Measurements from ENCODE around the gene PKD1L1. TPM values are rescaled to one million over a fixed set of nuclear protein-coding genes. Genes with fewer than 3 reads are reported as not detected.
A peak's percentile ranks its signal among the peaks of the same experiment; 100 is the strongest.

Gene PKD1L1
- total RNA-seq, 1 experiment from 2014 or later: 2.8 TPM

- no peaks in the 10 kb centered on the region for H3K79me2 ChIP-seq (ENCODE audit: low read length)
- peak overlapping the region; percentile 50 for H2AFZ ChIP-seq (ENCODE audit: low read length)
- no peaks in the 10 kb centered on the region for H3K36me3 ChIP-seq (ENCODE audit: insufficient read depth, low read length)
- H3K9ac ChIP-seq (ENCODE audit: low read length): peak overlapping the region; percentile 74
- peak overlapping the region; percentile 83 for H3K27ac ChIP-seq (ENCODE audit: low read length)
- peak overlapping the region; percentile 49; the same call in 1 of the 2 replicates for H3K4me3 ChIP-seq (ENCODE audit: low read length)
- H3K4me1 ChIP-seq (ENCODE audit: low read length): peaks cover 53% of the 10 kb centered on the region
- H3K9me3 ChIP-seq (ENCODE audit: low read length): no peaks in the 10 kb centered on the region
- H3K4me2 ChIP-seq (ENCODE audit: low read depth, low read length, poor library complexity, severe bottlenecking): peak overlapping the region; percentile 68
- no peaks in the 10 kb centered on the region for H3K27me3 ChIP-seq (ENCODE audit: low read length)
- peak; percentile 97 for DNase-seq
- H4K20me1 ChIP-seq (ENCODE audit: insufficient read depth, low read depth, low read length): no peaks in the 10 kb centered on the region
- no peaks in the 10 kb centered on the region for H3K9me2 ChIP-seq (replicated peaks; ENCODE audit: insufficient read depth, low read length)
These were observed 115.1 kb downstream of the PKD1L1 start for GRCh38 chr7:47833211-47833610.

- H3K9ac ChIP-seq (ENCODE audit: low read length): peak overlapping the region; percentile 74; the same call in 1 of the 2 replicates
- H3K4me1 ChIP-seq (ENCODE audit: low read length): peaks cover 57% of the 10 kb centered on the region
- no peak overlapping the region for H2AFZ ChIP-seq (ENCODE audit: low read length)
- no peaks in the 10 kb centered on the region for H3K27me3 ChIP-seq (ENCODE audit: low read length)
- no peak for DNase-seq
- no peak overlapping the region for H3K4me3 ChIP-seq (ENCODE audit: low read length)
- no peaks in the 10 kb centered on the region for H3K79me2 ChIP-seq (ENCODE audit: low read length)
- H3K9me2 ChIP-seq (replicated peaks; ENCODE audit: insufficient read depth, low read length): no peaks in the 10 kb centered on the region
- no peaks in the 10 kb centered on the region for H3K36me3 ChIP-seq (ENCODE audit: insufficient read depth, low read length)
- H3K4me2 ChIP-seq (ENCODE audit: low read depth, low read length, poor library complexity, severe bottlenecking): peak overlapping the region; percentile 68
- no peaks in the 10 kb centered on the region for H3K9me3 ChIP-seq (ENCODE audit: low read length)
- H4K20me1 ChIP-seq (ENCODE audit: insufficient read depth, low read depth, low read length): no peaks in the 10 kb centered on the region
- peak overlapping the region; percentile 83; the same call in 1 of the 2 replicates for H3K27ac ChIP-seq (ENCODE audit: low read length)
These were observed 116.1 kb downstream of the PKD1L1 start for GRCh38 chr7:47832105-47832715.

DNA sequence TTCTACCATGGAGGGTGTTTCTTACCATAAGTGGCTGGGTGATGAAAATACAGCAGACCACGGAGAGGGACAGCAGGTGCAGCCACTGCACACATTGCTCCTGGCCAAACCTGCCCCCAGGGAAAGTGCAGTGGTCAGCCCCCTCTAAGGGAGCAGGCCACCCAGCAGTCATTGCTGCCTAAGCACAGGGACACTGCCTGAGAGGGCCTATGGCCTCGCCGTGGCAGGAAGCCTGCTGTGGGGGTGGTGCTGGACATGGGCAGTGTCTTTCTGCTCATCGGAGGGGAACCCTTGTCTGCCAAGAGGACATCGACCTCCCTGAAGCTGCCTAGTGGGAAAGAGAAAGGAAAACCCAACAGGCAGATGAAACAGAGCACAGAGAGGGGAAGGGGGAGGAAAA is 118.3 kb downstream of the PKD1L1 start:
- Histone ChIP-seq H2AFZ (ENCODE audit: low read length) (no peak overlapping the region), H3K36me3 (ENCODE audit: insufficient read depth, low read length) (no peaks in the 10 kb centered on the region), H3K9me2 (replicated peaks; ENCODE audit: insufficient read depth, low read length) (no peaks in the 10 kb centered on the region), H3K27ac (ENCODE audit: low read length) (no peak overlapping the region), H3K27me3 (ENCODE audit: low read length) (no peaks in the 10 kb centered on the region), H3K4me2 (ENCODE audit: low read depth, low read length, poor library complexity, severe bottlenecking) (no peak overlapping the region), H4K20me1 (ENCODE audit: insufficient read depth, low read depth, low read length) (no peaks in the 10 kb centered on the region), H3K9me3 (ENCODE audit: low read length) (no peaks in the 10 kb centered on the region), H3K4me1 (ENCODE audit: low read length) (peaks cover 57% of the 10 kb centered on the region), H3K9ac (ENCODE audit: low read length) (no peak overlapping the region), H3K4me3 (ENCODE audit: low read length) (no peak overlapping the region), H3K79me2 (ENCODE audit: low read length) (no peaks in the 10 kb centered on the region)
- no peak for DNase-seq

DNA sequence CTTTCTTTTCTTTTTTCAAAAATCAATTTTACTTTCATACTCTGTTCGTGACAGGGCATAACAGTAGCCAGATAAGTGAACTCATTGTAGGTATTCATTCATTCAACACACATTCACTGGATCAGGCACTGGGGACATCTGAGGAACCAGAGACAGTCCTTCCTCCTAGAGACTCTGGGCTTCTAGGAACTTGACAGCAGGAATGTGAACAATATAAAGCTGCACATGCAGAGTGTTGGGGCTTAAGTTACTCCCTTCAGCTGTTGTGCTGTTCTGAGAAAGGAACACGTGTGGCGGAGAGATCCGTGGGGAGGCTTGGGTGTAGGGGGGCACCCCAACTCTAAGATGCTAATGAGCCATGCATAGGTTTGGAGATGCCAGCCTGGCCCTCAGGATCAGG is 120.4 kb downstream of the PKD1L1 start:
- Histone ChIP-seq H3K36me3 (ENCODE audit: insufficient read depth, low read length) (no peaks in the 10 kb centered on the region), H3K9ac (ENCODE audit: low read length) (no peak overlapping the region), H3K9me2 (replicated peaks; ENCODE audit: insufficient read depth, low read length) (no peaks in the 10 kb centered on the region), H3K4me3 (ENCODE audit: low read length) (no peak overlapping the region), H2AFZ (ENCODE audit: low read length) (no peak overlapping the region), H3K79me2 (ENCODE audit: low read length) (no peaks in the 10 kb centered on the region), H3K9me3 (ENCODE audit: low read length) (no peaks in the 10 kb centered on the region), H3K27me3 (ENCODE audit: low read length) (no peaks in the 10 kb centered on the region), H3K27ac (ENCODE audit: low read length) (no peak overlapping the region), H3K4me2 (ENCODE audit: low read depth, low read length, poor library complexity, severe bottlenecking) (no peak overlapping the region), H4K20me1 (ENCODE audit: insufficient read depth, low read depth, low read length) (no peaks in the 10 kb centered on the region), H3K4me1 (ENCODE audit: low read length) (peaks cover 40% of the 10 kb centered on the region)
- DNase-seq: no peak

- no peak for DNase-seq
- Histone ChIP-seq H3K9ac (ENCODE audit: low read length) (no peak overlapping the region), H2AFZ (ENCODE audit: low read length) (no peak overlapping the region)
These were observed 120.9 kb downstream of the PKD1L1 start for GRCh38 chr7:47827351-47827756.

GRCh38 chr7:47826754-47827153 is 121.5 kb downstream of the PKD1L1 start:
- Histone ChIP-seq H3K4me3 (ENCODE audit: low read length) (no peak overlapping the region), H3K9me3 (ENCODE audit: low read length) (no peaks in the 10 kb centered on the region), H3K9me2 (replicated peaks; ENCODE audit: insufficient read depth, low read length) (no peaks in the 10 kb centered on the region), H3K79me2 (ENCODE audit: low read length) (no peaks in the 10 kb centered on the region), H2AFZ (ENCODE audit: low read length) (no peak overlapping the region), H3K9ac (ENCODE audit: low read length) (no peak overlapping the region), H4K20me1 (ENCODE audit: insufficient read depth, low read depth, low read length) (no peaks in the 10 kb centered on the region), H3K36me3 (ENCODE audit: insufficient read depth, low read length) (no peaks in the 10 kb centered on the region), H3K4me2 (ENCODE audit: low read depth, low read length, poor library complexity, severe bottlenecking) (no peak overlapping the region), H3K27me3 (ENCODE audit: low read length) (no peaks in the 10 kb centered on the region), H3K27ac (ENCODE audit: low read length) (no peak overlapping the region), H3K4me1 (ENCODE audit: low read length) (peaks cover 29% of the 10 kb centered on the region)
- no peak for DNase-seq

More at GRCh38 chr7:47827351-47827756, 120.9 kb downstream of the PKD1L1 start:
- H3K4me1 ChIP-seq (ENCODE audit: low read length): peaks cover 35% of the 10 kb centered on the region
- H3K27ac ChIP-seq (ENCODE audit: low read length): no peak overlapping the region
- no peak overlapping the region for H3K4me3 ChIP-seq (ENCODE audit: low read length)
- no peaks in the 10 kb centered on the region for H3K36me3 ChIP-seq (ENCODE audit: insufficient read depth, low read length)
- H4K20me1 ChIP-seq (ENCODE audit: insufficient read depth, low read depth, low read length): no peaks in the 10 kb centered on the region
- H3K9me3 ChIP-seq (ENCODE audit: low read length): no peaks in the 10 kb centered on the region
- no peak overlapping the region for H3K4me2 ChIP-seq (ENCODE audit: low read depth, low read length, poor library complexity, severe bottlenecking)
- H3K27me3 ChIP-seq (ENCODE audit: low read length): no peaks in the 10 kb centered on the region
- H3K9me2 ChIP-seq (replicated peaks; ENCODE audit: insufficient read depth, low read length): no peaks in the 10 kb centered on the region
- H3K79me2 ChIP-seq (ENCODE audit: low read length): no peaks in the 10 kb centered on the region

DNA sequence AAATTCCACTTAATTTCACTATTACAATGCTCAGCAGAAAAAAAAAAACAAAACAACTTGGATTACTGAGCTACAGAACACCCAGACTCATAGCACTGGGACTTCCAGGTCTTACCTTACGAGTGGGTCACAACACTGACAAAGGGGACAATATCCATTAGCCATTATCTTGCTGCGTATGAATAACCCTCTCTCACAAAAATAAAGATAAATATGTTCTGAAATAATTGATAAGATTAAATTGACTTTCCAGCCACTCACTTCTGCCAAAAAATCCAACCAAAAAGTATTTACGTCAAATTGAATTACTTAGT is 128.7 kb downstream of the PKD1L1 start:
- Histone ChIP-seq H3K27ac (ENCODE audit: low read length) (no peak overlapping the region), H3K4me1 (ENCODE audit: low read length) (peaks cover 43% of the 10 kb centered on the region), H3K36me3 (ENCODE audit: insufficient read depth, low read length) (no peaks in the 10 kb centered on the region), H3K9ac (ENCODE audit: low read length) (no peak overlapping the region), H2AFZ (ENCODE audit: low read length) (no peak overlapping the region), H3K27me3 (ENCODE audit: low read length) (no peaks in the 10 kb centered on the region), H3K4me3 (ENCODE audit: low read length) (no peak overlapping the region), H3K79me2 (ENCODE audit: low read length) (no peaks in the 10 kb centered on the region), H3K9me3 (ENCODE audit: low read length) (no peaks in the 10 kb centered on the region), H3K9me2 (replicated peaks; ENCODE audit: insufficient read depth, low read length) (no peaks in the 10 kb centered on the region), H3K4me2 (ENCODE audit: low read depth, low read length, poor library complexity, severe bottlenecking) (peak overlapping the region; percentile 26), H4K20me1 (ENCODE audit: insufficient read depth, low read depth, low read length) (no peaks in the 10 kb centered on the region)
- peak; percentile 38 for DNase-seq

DNA sequence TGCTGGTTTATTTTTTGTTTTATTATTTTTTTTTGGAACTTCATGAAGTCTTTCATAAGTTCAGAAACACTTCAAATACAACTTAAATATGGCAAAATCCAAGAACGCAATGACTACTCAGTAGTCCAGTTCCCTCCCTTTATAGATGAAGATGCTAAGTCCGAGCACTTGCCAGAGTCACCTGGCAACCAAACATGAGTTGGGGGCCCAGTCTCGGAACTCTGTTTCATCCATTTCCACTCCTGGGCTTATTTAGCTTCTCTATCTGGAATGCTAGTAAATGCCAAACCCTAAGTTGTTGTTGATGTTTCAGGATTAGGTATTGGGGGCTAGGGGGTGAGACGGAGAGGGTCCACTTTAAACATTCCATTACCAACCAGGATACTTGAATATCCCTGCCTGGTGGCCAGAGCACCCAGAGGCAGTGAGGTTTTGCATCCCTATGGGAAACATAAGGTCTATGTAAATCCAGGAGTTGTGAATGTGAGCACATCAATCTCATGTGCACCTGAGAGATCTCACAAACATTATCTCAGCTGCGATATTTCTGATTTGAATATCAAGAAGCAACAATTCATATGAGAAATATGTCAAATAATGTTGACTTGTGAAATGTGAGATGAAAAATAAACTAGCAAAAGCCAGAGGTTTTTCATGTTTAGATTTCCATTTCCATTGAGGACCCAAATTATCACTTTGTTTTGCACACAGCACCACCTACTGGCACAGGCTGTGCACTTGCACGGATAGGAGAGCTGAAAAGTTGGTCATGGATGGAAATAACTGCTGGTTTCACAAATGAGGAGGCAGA is 129.3 kb downstream of the PKD1L1 start:
- H2AFZ ChIP-seq (ENCODE audit: low read length): no peak overlapping the region
- peak overlapping the region; percentile 26 for H3K4me2 ChIP-seq (ENCODE audit: low read depth, low read length, poor library complexity, severe bottlenecking)
- H3K9ac ChIP-seq (ENCODE audit: low read length): no peak overlapping the region
- peak; percentile 90 for DNase-seq
- H3K9me2 ChIP-seq (replicated peaks; ENCODE audit: insufficient read depth, low read length): no peaks in the 10 kb centered on the region
- no peaks in the 10 kb centered on the region for H3K9me3 ChIP-seq (ENCODE audit: low read length)
- H3K27ac ChIP-seq (ENCODE audit: low read length): peak overlapping the region; percentile 73
- H3K4me1 ChIP-seq (ENCODE audit: low read length): peaks cover 43% of the 10 kb centered on the region
- H3K27me3 ChIP-seq (ENCODE audit: low read length): no peaks in the 10 kb centered on the region
- H4K20me1 ChIP-seq (ENCODE audit: insufficient read depth, low read depth, low read length): no peaks in the 10 kb centered on the region
- no peaks in the 10 kb centered on the region for H3K79me2 ChIP-seq (ENCODE audit: low read length)
- H3K4me3 ChIP-seq (ENCODE audit: low read length): no peak overlapping the region
- no peaks in the 10 kb centered on the region for H3K36me3 ChIP-seq (ENCODE audit: insufficient read depth, low read length)
